ENCODE results near the gene PKNOX1.

GRCh38 chr21:42986125-42986783, 11.9 kb downstream of the PKNOX1 start:
- TF ChIP-seq EZH2 (IDR thresholded peaks at IDR 0.05; ENCODE audit: borderline replicate concordance, low read depth, low read length, poor library complexity, severe bottlenecking), result no peak
- TF ChIP-seq, protein P1, sequence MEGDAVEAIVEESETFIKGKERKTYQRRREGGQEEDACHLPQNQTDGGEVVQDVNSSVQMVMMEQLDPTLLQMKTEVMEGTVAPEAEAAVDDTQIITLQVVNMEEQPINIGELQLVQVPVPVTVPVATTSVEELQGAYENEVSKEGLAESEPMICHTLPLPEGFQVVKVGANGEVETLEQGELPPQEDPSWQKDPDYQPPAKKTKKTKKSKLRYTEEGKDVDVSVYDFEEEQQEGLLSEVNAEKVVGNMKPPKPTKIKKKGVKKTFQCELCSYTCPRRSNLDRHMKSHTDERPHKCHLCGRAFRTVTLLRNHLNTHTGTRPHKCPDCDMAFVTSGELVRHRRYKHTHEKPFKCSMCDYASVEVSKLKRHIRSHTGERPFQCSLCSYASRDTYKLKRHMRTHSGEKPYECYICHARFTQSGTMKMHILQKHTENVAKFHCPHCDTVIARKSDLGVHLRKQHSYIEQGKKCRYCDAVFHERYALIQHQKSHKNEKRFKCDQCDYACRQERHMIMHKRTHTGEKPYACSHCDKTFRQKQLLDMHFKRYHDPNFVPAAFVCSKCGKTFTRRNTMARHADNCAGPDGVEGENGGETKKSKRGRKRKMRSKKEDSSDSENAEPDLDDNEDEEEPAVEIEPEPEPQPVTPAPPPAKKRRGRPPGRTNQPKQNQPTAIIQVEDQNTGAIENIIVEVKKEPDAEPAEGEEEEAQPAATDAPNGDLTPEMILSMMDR (conservative IDR thresholded peaks at IDR 0.05; ENCODE audit: low read depth, low read length), result no peak

Data from A673 (cell line).